LNCAP (cell line): ENCODE data around the gene NEURL4.

Experiments
- CTCF ChIP-seq: fragments of 450-650 bp; IDR thresholded peaks from 2 replicates; pipeline ENCODE4 v1.5.1; 2017; ENCODE audit warnings: mild to moderate bottlenecking

Gene NEURL4

GRCh38 chr17:7281074-7281952 is 47.8 kb downstream of the NEURL4 start, which contains the start of gene SLC2A4:
Gene SLC2A4, plus strand, starts transcription at chr17:7281718. Its CDS starts 217 bp downstream, at chr17:7281935.
- TF ChIP-seq CTCF: no peak

GRCh38 chr17:7280519-7281073 is 48.5 kb downstream of the NEURL4 start:
- TF ChIP-seq CTCF: peak; percentile 94

- TF ChIP-seq CTCF: no peak
Observed at GRCh38 chr17:7279448-7279847, 49.7 kb downstream of the NEURL4 start.

GRCh38 chr17:7266784-7267183 is 62.4 kb downstream of the NEURL4 start:
- no peak for TF ChIP-seq CTCF
